ENCODE results near the gene TACC2.

- TF ChIP-seq CTCF (conservative IDR thresholded peaks at IDR 0.05): no peak
- TF ChIP-seq EZH2 (IDR thresholded peaks at IDR 0.05; ENCODE audit: low read depth): no peak
Measured at GRCh38 chr10:122082616-122083477, 93.9 kb downstream of the TACC2 start.
